AG04450 (cell line): ENCODE measurements around the gene UBE4B. TPM values are rescaled to one million over a fixed set of nuclear protein-coding genes. Genes with fewer than 3 reads are reported as not detected.

Source experiments
- CTCF ChIA-PET: fragments of 300-600, 350-600 bp; formaldehyde crosslinking; extraction: SDS; loops from one replicate; lab custom pipeline; 2022; ENCODE audit warnings: antibody characterized with exemption, inconsistent platforms; lab: Charles Lee
- POLR2A ChIA-PET: fragments of 350-600 bp; formaldehyde crosslinking; extraction: SDS; loops from one replicate; lab custom pipeline; 2021; ENCODE audit warnings: antibody characterized with exemption, inconsistent platforms; lab: Yijun Ruan, JAX
- DNase-seq: peaks from one replicate; pipeline ENCODE4 v3.0.0-alpha.2; 2011; ENCODE audit warnings: low read depth, low spot score
- H3K27ac ChIP-seq: one replicate; pipeline ENCODE4 v1.5.1; 2012; ENCODE audit warnings: low read depth, low read length, control low read depth
- H3K27me3 ChIP-seq: one replicate; pipeline ENCODE4 v1.6.0; 2012; ENCODE audit warnings: low read length; ENCODE audit not compliant: control insufficient read depth, insufficient read depth
- H3K4me3 ChIP-seq: 2 replicates; pipeline ENCODE4 v1.5.1; 2011; ENCODE audit warnings: mild to moderate bottlenecking, low read depth, low read length, control low read depth
- H3K9me3 ChIP-seq: 2 replicates; pipeline ENCODE4 v1.5.1; 2012; ENCODE audit warnings: low read length; ENCODE audit not compliant: control insufficient read depth, insufficient read depth
- CTCF ChIP-seq: IDR thresholded peaks from 2 replicates; pipeline ENCODE4 v1.5.1; 2011; ENCODE audit warnings: low read depth, low read length, control low read depth, inconsistent platforms
- polyA plus RNA-seq: library from polyadenylated mRNA; depleted of rRNA; stranded (reverse); fragments of >200 nt; gene quantifications from 2 replicates; pipeline ENCODE4 v1.2.3, GENCODE V29; 2011; rRNA removed
- small RNA-seq: library from RNA; depleted of rRNA; stranded (forward); fragments of <200 nt; gene quantifications from one replicate; pipeline ENCODE3, GENCODE V24; 2012; ENCODE audit warnings: low read depth; ENCODE audit not compliant: insufficient read length

UBE4B gene
- polyA plus RNA-seq, 1 experiment, result 28.1 TPM

- Histone ChIP-seq H3K9me3 (peaks cover 10% of the 10 kb centered on the region), H3K4me3 (no peak overlapping the region), H3K27me3 (no peaks in the 10 kb centered on the region), H3K27ac (no peak overlapping the region)
- CTCF ChIA-PET, result interaction anchor here (3.2 kb wide), 1 partner anchor 18 kb away, joined by 18 read pairs; the partner anchor contains the start of gene KIF1B
- no peak for TF ChIP-seq CTCF
- POLR2A ChIA-PET, result no interaction called here
- no peak for DNase-seq
These were observed 195.8 kb downstream of the UBE4B start for GRCh38 chr1:10228528-10228927.

GRCh38 chr1:10229903-10230302 lies 197.1 kb downstream of the UBE4B start:
- H3K4me3 ChIP-seq, result no peak overlapping the region
- no peak overlapping the region for H3K27ac ChIP-seq
- no peak for DNase-seq
- ChIA-PET POLR2A (no interaction called here), CTCF (no interaction called here)
- no peaks in the 10 kb centered on the region; the same call in 1 of the 2 replicates for H3K9me3 ChIP-seq
- no peak for TF ChIP-seq CTCF
- H3K27me3 ChIP-seq, result no peaks in the 10 kb centered on the region

Small RNA genes lying within 50 kb of the gene (small RNA-seq; reads per million reads assigned to genes)
- gene MIR1273D (not detected), gene RNU6-828P (not detected)

Other genes with a start within 250 kb of the UBE4B start
- gene CLSTN1, start 209.0 kb upstream of the UBE4B start, polyA plus RNA-seq, result 35.2 and 57.8 TPM in 2 replicates
- 28.3 and 33.6 TPM in 2 replicates for gene CTNNBIP1, start 122.7 kb upstream of the UBE4B start, polyA plus RNA-seq
- gene LZIC, start 89.6 kb upstream of the UBE4B start, polyA plus RNA-seq, result 21.6 and 29.7 TPM in 2 replicates
- 15.8 and 16.4 TPM in 2 replicates for gene NMNAT1, start 89.5 kb upstream of the UBE4B start, polyA plus RNA-seq
- 0.20 and 0.22 TPM in 2 replicates for gene RBP7, start 35.7 kb upstream of the UBE4B start, polyA plus RNA-seq
- 25.0 and 26.9 TPM in 2 replicates for gene KIF1B, start 177.6 kb downstream of the UBE4B start, polyA plus RNA-seq